ENCODE data around the gene ASPSCR1. TPM values are rescaled to one million over a fixed set of nuclear protein-coding genes. Genes with fewer than 3 reads are reported as not detected.
A peak's percentile ranks its signal among the peaks of the same experiment; 100 is the strongest.

The ASPSCR1 gene
- total and polyA plus RNA-seq, 9 of the 15 experiments (the other 6 are each of a cell fraction or from before 2014, with no cell fraction given) = 0.90 to 36.9 (median 11.6) TPM

- peak overlapping the region; percentile 98; the same call in 2 of the 3 replicates for H3K27ac ChIP-seq (ENCODE audit: extremely low read depth, low read depth, low read length)
- H3K4me3 ChIP-seq = peak overlapping the region; percentile 97; the same call in 1 of the 2 replicates
- peak overlapping the region in 1 of 2 experiments; percentile 83; a peak in 2 of 4 replicates for H3K9ac ChIP-seq (ENCODE audit: insufficient read depth in 1 of 2, low read depth in 2 of 2, low read length in 2 of 2)
- peaks cover 38% of the 10 kb centered on the region; the same call in 2 of the 3 replicates for H3K36me3 ChIP-seq (ENCODE audit: control insufficient read depth, insufficient read depth, low read length)
- peak overlapping the region; percentile 95 for H3K4me2 ChIP-seq (ENCODE audit: insufficient read depth, low read length)
- H2AFZ ChIP-seq (ENCODE audit: low read depth, low read length) = peak overlapping the region; percentile 89
- no peaks in the 10 kb centered on the region for H3K27me3 ChIP-seq (ENCODE audit: control insufficient read depth in 2 of 2, insufficient read depth in 2 of 2, low read length in 2 of 2)
- intact Hi-C loops (cut with micrococcal nuclease) (loop anchor here (10.0 kb wide), 1 partner anchor 307 kb away; no protein-coding TSS in a partner anchor), in situ Hi-C loops (cut with MboI) (no loop called here)
- H3K79me2 ChIP-seq (ENCODE audit: control insufficient read depth, insufficient read depth, low read length) = peaks cover 31% of the 10 kb centered on the region
- H4K20me1 ChIP-seq (replicated peaks; ENCODE audit: control insufficient read depth, insufficient read depth, low read length) = peaks cover 21% of the 10 kb centered on the region; the same call in 1 of the 2 replicates
- ChIA-PET CTCF (ENCODE audit: low intra/inter-chr PET ratio) (interaction anchor here (0.6 to 2.0 kb wide), 3 partner anchors 78 to 250 kb away, joined by 3 to 14 read pairs (median 3); no protein-coding TSS in a partner anchor), POLR2A (interaction anchor here (0.5 to 6.4 kb wide), 9 partner anchors 9 to 114 kb away, joined by 3 to 51 read pairs (median 6); partner anchors contain the start of genes CENPX, FASN and LRRC45)
- FAIRE-seq = no peak
- 11% methylated on average over 10 of the region's 10 CpGs for WGBS (ENCODE audit: insufficient coverage, low coverage, missing lambda C conversion rate)
- BruUV-seq (replicated peaks) = no TSS peak
- H3K4me1 ChIP-seq (replicated peaks in 1 of 2; ENCODE audit: control insufficient read depth in 2 of 2, insufficient read depth in 2 of 2, low read length in 2 of 2) = peaks cover 22 to 66% of the 10 kb centered on the region in 2 experiments; a peak in 4 of 5 replicates
- ATAC-seq = no peak
- H3K9me1 ChIP-seq (ENCODE audit: control insufficient read depth, insufficient read depth, low read length) = peaks cover 6% of the 10 kb centered on the region
- H3K9me3 ChIP-seq (replicated peaks; ENCODE audit: control insufficient read depth, insufficient read depth, low read depth, low read length) = no peaks in the 10 kb centered on the region
- no peak for DNase-seq (ENCODE audit: extremely low read depth in 1 of 4, low spot score in 3 of 4)
- TF ChIP-seq ZKSCAN3 (CRISPR knock-in tag; IDR thresholded peaks at IDR 0.05) = no peak
- no peak for TF ChIP-seq ZNF212 (CRISPR knock-in tag; IDR thresholded peaks at IDR 0.05)
- 0 out of 2 replicates have a peak, but pooled peaks have one; percentile 80 for TF ChIP-seq SP1 (CRISPR knock-in tag; IDR thresholded peaks at IDR 0.05)
- no peak; the same call in 1 of the 2 replicates for TF ChIP-seq VEZF1 (CRISPR knock-in tag; IDR thresholded peaks at IDR 0.05)
- TF ChIP-seq NUFIP1 (IDR thresholded peaks at IDR 0.05; ENCODE audit: partially characterized antibody) = no peak
- no peak for TF ChIP-seq MGA (IDR thresholded peaks at IDR 0.05)
- no peak for TF ChIP-seq SREBF2 (CRISPR knock-in tag; IDR thresholded peaks at IDR 0.05)
- TF ChIP-seq PHF21A (IDR thresholded peaks at IDR 0.05; ENCODE audit: borderline replicate concordance, low read depth) = no peak
- 0 out of 2 replicates have a peak, but pooled peaks have one; percentile 23 for TF ChIP-seq ZNF12 (CRISPR knock-in tag; IDR thresholded peaks at IDR 0.05)
- TF ChIP-seq FOSL1 (tag; conservative IDR thresholded peaks at IDR 0.05) = no peak
- no peak for TF ChIP-seq NR3C1 (CRISPR knock-in tag; IDR thresholded peaks at IDR 0.05)
Measured at GRCh38 chr17:82037889-82038195, 60.4 kb downstream of the ASPSCR1 start.

Data from K562 (cell line).